Colonic mucosa (tissue), 4 donors: Measurements from ENCODE around the gene C1orf141. TPM values are rescaled to one million over a fixed set of nuclear protein-coding genes. Genes with fewer than 3 reads are reported as not detected.
"Not testable (repeated sequence)": the region's sequence is repeated elsewhere in the genome, so short reads cannot be mapped to it uniquely, and the experiment has no call there.

Experiments
- DNase-seq: peaks from one replicate; pipeline ENCODE4 v3.0.0-alpha.2; 2020
- H3K27ac ChIP-seq: fragments of 200-600 bp; one replicate; pipeline ENCODE4 v1.8.0; 2021
- H3K27me3 ChIP-seq: fragments of 200-600 bp; one replicate; pipeline ENCODE4 v1.8.0; 2021
- H3K36me3 ChIP-seq: fragments of 200-600 bp; one replicate; pipeline ENCODE4 v1.8.0; 2021
- H3K4me1 ChIP-seq: fragments of 200-600 bp; one replicate; pipeline ENCODE4 v1.8.0; 2021; ENCODE audit warnings: mild to moderate bottlenecking
- H3K4me3 ChIP-seq: fragments of 200-600 bp; one replicate; pipeline ENCODE4 v1.8.0; 2021
- H3K9ac ChIP-seq, 2 donors: one replicate each; pipeline ENCODE4 v1.7.0; 2013; ENCODE audit warnings: control low read depth in 2 of 2, low read depth in 2 of 2, low read length in 2 of 2
- H3K9me3 ChIP-seq: fragments of 200-600 bp; one replicate; pipeline ENCODE4 v1.8.0; 2021
- intact Hi-C: fragments of 100-400 bp; cut with DNase I; formaldehyde crosslinking; loops from one replicate; pipeline ENCODE4 v1.14.1; 2022
- total RNA-seq, 2 donors: library from RNA; stranded (reverse); fragmentation: NEBNext Ultra II Directional in 1 of 2; extraction: Animal tissue kit (Norgen Biotek cat#: 25700) in 1 of 2; gene quantifications; one replicate each; pipeline ENCODE4 v1.2.1, GENCODE V29; 2021
- TF ChIP-seq, protein P1 (sequence below): fragments of 200-600 bp; IDR thresholded peaks from one replicate; pipeline ENCODE4 v1.8.0; 2022; ENCODE audit warnings: antibody characterized with exemption, mild to moderate bottlenecking
- donor health status: healthy.
- donor health status: DM: no; HTN: no; CAD: no.
- donor health status: DM: no; HTN: no; CAD: no.

The C1orf141 gene
- total RNA-seq, 2 donors from 2014 or later, result not detected

DNA sequence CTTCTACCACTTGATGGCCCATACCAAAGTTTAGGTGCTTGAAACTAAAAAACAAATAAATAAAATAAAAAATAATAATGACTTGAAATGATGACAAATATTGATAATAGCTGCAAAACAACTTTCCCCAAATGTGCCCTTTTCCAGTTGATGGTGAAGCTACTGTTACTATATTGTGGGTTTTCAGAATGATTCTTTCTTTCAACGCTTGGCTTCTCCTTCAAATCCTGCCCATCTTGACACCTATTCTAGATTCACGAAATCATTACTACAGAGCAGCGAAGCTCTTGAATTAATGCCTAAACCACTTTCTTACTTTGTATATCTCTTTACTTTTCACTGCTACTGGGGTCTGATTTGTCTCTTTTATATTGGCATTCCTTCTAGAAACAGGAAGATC, 9.2 kb upstream of the C1orf141 start:
- intact Hi-C loops, result no loop called here

DNA sequence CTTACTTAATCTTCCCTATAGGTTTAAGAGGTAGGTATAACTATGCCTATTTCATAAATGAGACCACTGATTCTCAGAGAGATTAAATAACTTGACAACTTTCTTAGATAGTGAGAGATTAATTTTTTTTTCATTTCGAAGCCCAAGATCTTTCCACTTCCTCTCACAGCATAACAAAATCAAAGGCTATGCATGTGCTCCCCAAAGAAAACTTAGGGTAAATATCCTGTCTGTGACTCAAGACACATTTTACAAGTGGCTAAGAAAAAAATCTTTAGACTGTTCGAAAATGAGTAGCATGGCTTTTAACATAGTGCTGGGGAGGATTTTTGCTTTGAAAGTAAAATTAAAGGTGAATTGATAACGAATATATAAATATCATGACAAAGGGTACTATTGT, 8.2 kb upstream of the C1orf141 start:
- no peak for DNase-seq
- Histone ChIP-seq H3K27me3 (no peaks in the 10 kb centered on the region), H3K9ac (no peak overlapping the region), H3K36me3 (no peaks in the 10 kb centered on the region), H3K4me3 (no peak overlapping the region), H3K9me3 (no peaks in the 10 kb centered on the region), H3K4me1 (no peaks in the 10 kb centered on the region), H3K27ac (no peak overlapping the region)
- intact Hi-C loops, result no loop called here
- TF ChIP-seq, protein P1, sequence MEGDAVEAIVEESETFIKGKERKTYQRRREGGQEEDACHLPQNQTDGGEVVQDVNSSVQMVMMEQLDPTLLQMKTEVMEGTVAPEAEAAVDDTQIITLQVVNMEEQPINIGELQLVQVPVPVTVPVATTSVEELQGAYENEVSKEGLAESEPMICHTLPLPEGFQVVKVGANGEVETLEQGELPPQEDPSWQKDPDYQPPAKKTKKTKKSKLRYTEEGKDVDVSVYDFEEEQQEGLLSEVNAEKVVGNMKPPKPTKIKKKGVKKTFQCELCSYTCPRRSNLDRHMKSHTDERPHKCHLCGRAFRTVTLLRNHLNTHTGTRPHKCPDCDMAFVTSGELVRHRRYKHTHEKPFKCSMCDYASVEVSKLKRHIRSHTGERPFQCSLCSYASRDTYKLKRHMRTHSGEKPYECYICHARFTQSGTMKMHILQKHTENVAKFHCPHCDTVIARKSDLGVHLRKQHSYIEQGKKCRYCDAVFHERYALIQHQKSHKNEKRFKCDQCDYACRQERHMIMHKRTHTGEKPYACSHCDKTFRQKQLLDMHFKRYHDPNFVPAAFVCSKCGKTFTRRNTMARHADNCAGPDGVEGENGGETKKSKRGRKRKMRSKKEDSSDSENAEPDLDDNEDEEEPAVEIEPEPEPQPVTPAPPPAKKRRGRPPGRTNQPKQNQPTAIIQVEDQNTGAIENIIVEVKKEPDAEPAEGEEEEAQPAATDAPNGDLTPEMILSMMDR, result no peak

More for the DNA sequence above, 9.2 kb upstream of the C1orf141 start:
- no peaks in the 10 kb centered on the region for H3K36me3 ChIP-seq
- no peaks in the 10 kb centered on the region for H3K9me3 ChIP-seq
- TF ChIP-seq, protein P1, result no peak
- no peak overlapping the region for H3K9ac ChIP-seq
- no peak overlapping the region for H3K4me3 ChIP-seq
- H3K27ac ChIP-seq, result no peak overlapping the region
- peaks cover 4% of the 10 kb centered on the region for H3K4me1 ChIP-seq
- DNase-seq, result no peak
- no peaks in the 10 kb centered on the region for H3K27me3 ChIP-seq

DNA sequence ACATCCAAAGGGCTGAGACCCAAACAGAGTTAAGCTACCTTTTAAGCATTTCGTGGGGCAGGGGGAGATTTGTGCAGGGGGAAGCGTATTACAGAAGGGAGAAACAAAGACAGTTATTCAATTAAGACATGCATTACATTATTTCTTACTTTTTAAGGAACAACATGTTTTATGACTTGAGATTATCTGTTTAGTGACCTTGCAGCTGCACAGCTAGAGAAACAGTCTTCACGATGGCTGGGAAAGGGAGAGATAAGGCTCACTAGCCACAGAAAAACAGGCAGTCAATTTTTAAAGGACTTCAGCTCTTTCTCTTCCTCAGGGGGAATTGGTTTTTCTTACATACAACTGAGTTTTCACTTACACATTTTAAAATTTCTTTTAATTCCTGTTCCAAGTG, 7.1 kb upstream of the C1orf141 start:
- H3K9me3 ChIP-seq, H3K27me3 ChIP-seq, intact Hi-C loops, DNase-seq, H3K36me3 ChIP-seq, H3K9ac ChIP-seq, H3K4me3 ChIP-seq, H3K27ac ChIP-seq, H3K4me1 ChIP-seq: not testable (repeated sequence)

DNA sequence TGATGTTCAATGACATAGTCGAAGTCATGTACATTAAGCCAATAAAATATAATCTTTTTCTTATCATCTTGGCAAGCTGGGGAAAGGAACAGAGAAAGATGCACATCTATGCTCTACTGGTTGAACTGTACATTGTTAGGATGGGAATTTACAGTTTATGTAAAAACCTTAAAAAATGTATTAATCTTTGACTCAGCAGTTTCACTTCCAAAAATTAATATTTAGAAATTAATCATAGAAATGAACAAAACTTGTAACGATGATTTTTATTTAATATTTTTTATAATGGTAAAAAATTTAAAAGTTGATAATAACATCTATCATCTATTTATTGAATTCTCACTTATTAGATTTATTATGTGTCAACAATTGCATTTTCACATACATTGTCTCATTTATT, 5.7 kb upstream of the C1orf141 start:
- no peak for DNase-seq
- intact Hi-C loops, result no loop called here
- Histone ChIP-seq H3K4me3 (no peak overlapping the region), H3K36me3 (no peaks in the 10 kb centered on the region), H3K9me3 (no peaks in the 10 kb centered on the region), H3K4me1 (no peaks in the 10 kb centered on the region), H3K9ac (no peak overlapping the region), H3K27ac (no peak overlapping the region), H3K27me3 (no peaks in the 10 kb centered on the region)
- TF ChIP-seq, protein P1, result no peak

DNA sequence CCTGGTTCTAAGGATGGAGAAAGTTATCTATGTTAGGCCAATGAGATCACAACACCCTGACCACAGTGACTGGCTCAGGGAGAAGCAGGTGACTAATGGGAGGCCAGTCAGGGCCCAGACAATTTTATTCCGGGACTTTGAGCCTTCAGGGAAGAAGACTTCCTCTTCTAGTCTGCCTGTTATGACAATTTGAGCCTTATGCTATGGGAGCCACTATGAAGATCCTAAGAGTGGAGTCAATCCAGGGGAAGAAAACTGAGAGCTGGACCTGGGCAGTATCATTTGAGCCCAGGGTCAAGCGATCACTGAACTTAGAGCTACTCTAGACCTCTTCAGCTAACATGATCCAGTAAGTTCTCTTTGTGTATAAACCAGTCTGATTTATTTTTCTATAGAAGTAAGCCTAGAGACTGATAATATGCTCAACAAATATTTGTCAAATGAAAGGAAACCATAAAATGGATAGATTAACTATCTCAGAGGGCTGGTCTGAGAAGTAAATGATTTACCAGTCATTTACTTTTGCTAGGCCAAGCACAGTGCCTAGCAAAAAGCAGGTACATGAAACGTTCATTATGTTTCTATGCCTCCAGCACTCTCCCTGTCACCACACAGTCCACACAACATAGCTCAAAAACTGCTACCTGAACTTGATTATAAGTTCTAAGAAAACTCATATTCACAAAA, 4.2 kb upstream of the C1orf141 start:
- TF ChIP-seq, protein P1, result no peak
- no peak overlapping the region for H3K4me3 ChIP-seq
- H3K4me1 ChIP-seq, result no peaks in the 10 kb centered on the region
- no peaks in the 10 kb centered on the region for H3K27me3 ChIP-seq
- H3K9me3 ChIP-seq, result no peaks in the 10 kb centered on the region
- no peaks in the 10 kb centered on the region for H3K36me3 ChIP-seq
- peak; percentile 63 for DNase-seq
- peak overlapping the region; percentile 80 for H3K27ac ChIP-seq
- H3K9ac ChIP-seq, result peak overlapping the region in 1 of 2 donors; percentile 46
- intact Hi-C loops, result no loop called here

DNA sequence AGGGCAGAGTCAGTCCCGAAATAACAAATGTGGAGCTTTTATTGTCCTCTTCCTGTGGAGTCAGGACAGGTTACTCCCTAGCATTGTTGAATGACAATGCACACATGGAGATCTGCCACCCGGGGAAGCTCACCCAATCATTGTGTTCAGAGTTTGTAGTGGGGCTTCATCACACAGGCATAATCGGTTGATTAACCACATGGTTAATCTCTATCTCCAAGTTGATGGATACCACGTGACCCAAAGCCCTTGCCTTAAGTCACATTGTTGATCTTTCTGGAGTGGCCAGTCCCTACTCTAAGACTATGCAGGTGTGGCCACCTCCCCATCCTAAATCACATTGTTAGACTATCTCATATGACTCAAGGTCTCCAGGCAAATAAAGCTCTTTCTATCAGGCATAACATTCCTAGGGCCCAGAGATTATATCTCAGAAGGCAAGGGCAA, 2.6 kb upstream of the C1orf141 start:
- TF ChIP-seq, protein P1, result no peak
- peak; percentile 75 for DNase-seq
- intact Hi-C loops, result no loop called here
- Histone ChIP-seq H3K27ac (peak overlapping the region; percentile 80), H3K4me3 (no peak overlapping the region), H3K36me3 (no peaks in the 10 kb centered on the region), H3K4me1 (no peaks in the 10 kb centered on the region), H3K27me3 (no peaks in the 10 kb centered on the region), H3K9ac (peak overlapping the region in 1 of 2 donors; percentile 43), H3K9me3 (no peaks in the 10 kb centered on the region)
